T-helper 2 cell treated with Interferon-gamma antibody and Interleukin-4, amounts not matched to agents 5 μg/mL and 100 μg/mL, for 36 hours (primary cell): ENCODE results near the gene WASF2.

ENCODE experiments used
- DNase-seq: peaks from one replicate; pipeline ENCODE4 v3.0.0; 2021; ENCODE audit warnings: low spot score
- H3K27ac Mint-ChIP-seq: one replicate; pipeline ENCODE4 v1.8.0; 2021; ENCODE audit warnings: mild to moderate bottlenecking, mixed read lengths
- H3K27me3 Mint-ChIP-seq: one replicate; pipeline ENCODE4 v1.8.0; 2021; ENCODE audit warnings: low read depth, mixed read lengths
- H3K36me3 Mint-ChIP-seq: one replicate; pipeline ENCODE4 v1.8.0; 2021; ENCODE audit warnings: low read depth, mixed read lengths
- H3K4me1 Mint-ChIP-seq: one replicate; pipeline ENCODE4 v1.8.0; 2021; ENCODE audit warnings: low read depth, mixed read lengths
- H3K4me3 Mint-ChIP-seq: one replicate; pipeline ENCODE4 v1.8.0; 2022; ENCODE audit warnings: mild to moderate bottlenecking, moderate library complexity, mixed read lengths
- H3K9me3 Mint-ChIP-seq: one replicate; pipeline ENCODE4 v1.8.0; 2021; ENCODE audit warnings: mixed read lengths

WASF2 gene

DNA sequence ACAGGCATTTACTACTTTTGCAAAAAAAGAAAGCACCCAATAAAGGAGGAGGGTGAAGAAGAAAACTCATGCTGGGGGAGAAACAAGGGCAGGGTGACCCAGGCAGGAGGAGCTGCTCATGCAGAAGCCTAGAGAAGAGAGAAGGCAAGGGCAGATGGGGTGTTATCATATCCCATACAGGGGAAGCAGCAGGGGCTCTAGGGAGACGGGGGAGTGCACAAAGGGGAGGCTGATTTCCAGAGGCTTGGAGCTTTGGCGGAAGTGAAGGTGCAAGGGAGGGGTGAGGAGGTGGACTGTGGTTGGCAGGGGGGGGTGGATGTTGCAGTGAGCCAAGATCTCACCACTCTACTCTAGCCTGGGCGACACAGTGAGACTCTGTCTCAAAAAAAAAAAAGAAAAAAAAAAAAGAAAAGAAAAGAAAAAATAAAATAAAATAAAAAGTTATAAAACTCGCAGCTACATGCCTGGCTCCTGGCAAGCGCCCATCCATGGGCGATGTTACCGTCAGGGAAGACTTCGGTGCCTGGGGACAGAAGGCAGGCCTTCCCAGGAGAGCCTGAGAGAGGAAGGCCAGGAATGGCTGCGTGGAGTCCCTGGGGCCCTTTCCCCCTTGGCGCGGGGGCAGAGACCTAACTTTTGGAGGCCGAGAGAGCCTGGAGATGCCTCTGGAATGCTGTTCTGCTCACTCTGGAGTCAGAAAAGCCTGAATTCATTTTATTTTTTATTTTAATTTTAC is 112.0 kb downstream of the WASF2 start:
- no peak overlapping the region for H3K4me3 Mint-ChIP-seq

DNA sequence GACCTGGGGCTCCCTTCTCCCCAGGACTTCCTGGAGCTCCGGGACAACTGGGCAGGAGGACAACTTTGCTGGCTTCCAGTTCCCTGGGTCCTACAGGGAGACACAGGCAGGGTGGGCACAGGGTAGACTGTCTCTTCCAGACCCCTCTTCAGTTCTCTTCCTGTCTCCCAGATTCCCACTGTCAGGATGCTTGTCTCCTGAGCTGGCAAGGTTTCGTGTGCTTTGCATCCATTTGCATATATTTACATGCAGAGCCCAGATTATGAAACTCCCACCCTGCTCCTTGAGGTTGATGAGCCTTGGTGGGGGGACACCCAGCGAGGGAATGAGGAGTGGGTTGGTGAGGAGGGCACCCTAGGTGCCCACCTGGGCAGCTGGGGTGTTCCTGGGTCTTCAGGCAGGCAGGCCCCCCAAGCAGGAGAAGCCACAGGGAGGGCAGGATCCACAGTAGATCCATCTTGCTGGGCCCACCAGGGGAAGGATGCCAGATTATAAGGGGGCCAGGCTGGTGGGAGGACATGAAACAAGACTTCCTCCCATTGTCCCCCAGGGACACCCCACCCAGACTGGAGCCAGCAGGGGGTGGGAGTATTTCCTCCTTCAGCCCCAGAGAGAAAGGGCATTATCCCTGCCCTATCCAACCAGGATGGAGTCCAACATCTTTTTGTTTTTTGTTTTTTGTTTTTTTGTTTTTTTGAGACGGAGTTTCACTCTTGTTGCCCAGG is 115.4 kb downstream of the WASF2 start, which contains the start of gene FCN3:
FCN3 (minus strand) TSS at position 463 of the 725 bp plus-strand sequence; CDS start at position 457, 6 bp downstream.
- Mint-ChIP-seq H3K36me3 (no peaks in the 10 kb centered on the region), H3K27ac (no peak within 1 kb of the TSS), H3K9me3 (no peaks in the 10 kb centered on the region), H3K4me1 (peaks cover 4% of the 10 kb centered on the region), H3K27me3 (no peaks in the 10 kb centered on the region), H3K4me3 (no peak within 1 kb of the TSS)
- no peak for DNase-seq

More for the DNA sequence above, 112.0 kb downstream of the WASF2 start:
- H3K27me3 Mint-ChIP-seq, result peaks cover 8% of the 10 kb centered on the region
- no peak for DNase-seq
- no peaks in the 10 kb centered on the region for H3K9me3 Mint-ChIP-seq
- no peaks in the 10 kb centered on the region for H3K4me1 Mint-ChIP-seq
- no peak overlapping the region for H3K27ac Mint-ChIP-seq
- H3K36me3 Mint-ChIP-seq, result no peaks in the 10 kb centered on the region

DNA sequence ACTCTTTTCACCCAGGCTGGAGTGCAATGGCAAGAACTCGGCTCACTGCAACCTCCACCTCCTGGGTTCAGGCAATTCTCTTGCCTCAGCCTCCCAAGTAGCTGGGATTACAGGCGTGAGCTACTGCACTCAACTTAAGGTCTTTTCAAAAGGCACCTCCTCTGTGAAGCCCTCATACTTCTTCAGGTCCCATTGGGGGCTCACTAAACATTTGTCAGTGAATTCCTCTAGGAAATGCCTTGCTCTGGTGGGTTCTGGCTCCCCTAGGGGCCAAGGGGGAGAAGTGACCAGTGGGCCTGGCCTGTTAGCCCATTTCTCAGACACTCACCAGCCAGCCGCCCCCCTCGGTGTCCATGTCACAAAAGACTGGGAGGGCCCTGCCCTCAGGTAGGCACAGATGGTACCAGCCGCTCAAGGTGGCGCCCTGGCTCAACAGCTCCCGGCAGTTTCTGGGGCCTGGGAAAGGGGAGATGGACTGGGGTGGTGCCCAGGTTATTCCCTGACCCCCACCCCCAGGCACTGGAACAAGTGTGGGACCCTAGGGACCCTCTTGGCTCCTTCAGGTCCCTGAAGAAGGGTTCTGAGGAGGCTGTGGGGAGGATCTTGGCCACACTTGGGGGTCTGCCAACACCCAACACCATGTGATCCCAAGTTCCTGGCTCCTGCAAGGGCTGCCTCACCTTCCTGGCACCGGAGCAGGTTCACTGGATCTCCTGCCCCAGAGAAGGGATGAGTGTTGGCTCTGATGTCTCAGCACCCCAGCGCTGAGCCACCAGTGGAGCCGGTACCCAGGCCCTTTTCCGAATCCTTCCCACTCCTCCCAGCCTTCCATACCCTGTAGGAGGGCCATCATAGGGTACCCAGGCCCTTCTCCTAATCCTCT is 116.9 kb downstream of the WASF2 start:
- Mint-ChIP-seq H3K36me3 (no peaks in the 10 kb centered on the region), H3K4me3 (no peak overlapping the region), H3K27ac (no peak overlapping the region), H3K4me1 (peaks cover 8% of the 10 kb centered on the region), H3K9me3 (no peaks in the 10 kb centered on the region), H3K27me3 (no peaks in the 10 kb centered on the region)
- no peak for DNase-seq

DNA sequence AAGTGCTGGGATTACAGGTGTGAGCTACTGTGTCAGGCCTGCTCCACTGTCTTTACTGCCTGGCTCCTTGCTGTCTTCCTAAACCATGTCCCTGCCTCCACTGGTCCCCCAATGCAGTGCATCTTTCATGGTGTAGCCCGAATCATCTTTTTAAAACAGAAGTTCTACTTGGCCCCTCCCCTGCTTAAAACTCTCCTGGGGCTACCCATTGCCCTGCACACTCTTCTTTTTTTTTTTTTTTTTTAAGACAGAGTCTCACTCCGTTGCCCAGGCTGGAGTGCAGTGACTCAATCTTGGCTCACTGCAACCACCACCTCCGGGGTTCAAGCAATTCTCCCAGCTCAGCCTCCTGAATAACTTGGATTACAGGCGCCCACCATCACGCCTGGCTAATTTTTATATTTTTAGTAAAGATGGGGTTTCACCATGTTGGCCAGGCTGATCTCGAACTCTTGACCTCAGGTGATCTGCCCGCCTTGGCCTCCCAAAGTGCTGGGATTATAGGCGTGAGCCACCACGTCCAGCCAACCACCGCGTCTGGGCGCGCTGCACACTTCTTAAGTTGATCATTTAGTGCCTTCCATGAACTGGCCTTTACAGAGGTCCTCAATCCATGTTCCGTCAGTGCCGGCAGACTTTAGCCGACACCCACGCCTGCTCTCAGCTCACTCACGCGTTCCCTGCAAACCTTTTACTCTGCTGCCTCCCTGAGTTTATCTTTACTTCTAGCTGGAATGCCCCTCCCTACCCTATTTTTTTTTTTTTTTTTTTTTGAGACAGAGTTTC is 117.8 kb downstream of the WASF2 start:
- DNase-seq, result no peak
- no peaks in the 10 kb centered on the region for H3K9me3 Mint-ChIP-seq
- H3K27ac Mint-ChIP-seq, result no peak overlapping the region
- H3K4me3 Mint-ChIP-seq, result no peak overlapping the region
- peaks cover 13% of the 10 kb centered on the region for H3K4me1 Mint-ChIP-seq
- no peaks in the 10 kb centered on the region for H3K36me3 Mint-ChIP-seq
- no peaks in the 10 kb centered on the region for H3K27me3 Mint-ChIP-seq

DNA sequence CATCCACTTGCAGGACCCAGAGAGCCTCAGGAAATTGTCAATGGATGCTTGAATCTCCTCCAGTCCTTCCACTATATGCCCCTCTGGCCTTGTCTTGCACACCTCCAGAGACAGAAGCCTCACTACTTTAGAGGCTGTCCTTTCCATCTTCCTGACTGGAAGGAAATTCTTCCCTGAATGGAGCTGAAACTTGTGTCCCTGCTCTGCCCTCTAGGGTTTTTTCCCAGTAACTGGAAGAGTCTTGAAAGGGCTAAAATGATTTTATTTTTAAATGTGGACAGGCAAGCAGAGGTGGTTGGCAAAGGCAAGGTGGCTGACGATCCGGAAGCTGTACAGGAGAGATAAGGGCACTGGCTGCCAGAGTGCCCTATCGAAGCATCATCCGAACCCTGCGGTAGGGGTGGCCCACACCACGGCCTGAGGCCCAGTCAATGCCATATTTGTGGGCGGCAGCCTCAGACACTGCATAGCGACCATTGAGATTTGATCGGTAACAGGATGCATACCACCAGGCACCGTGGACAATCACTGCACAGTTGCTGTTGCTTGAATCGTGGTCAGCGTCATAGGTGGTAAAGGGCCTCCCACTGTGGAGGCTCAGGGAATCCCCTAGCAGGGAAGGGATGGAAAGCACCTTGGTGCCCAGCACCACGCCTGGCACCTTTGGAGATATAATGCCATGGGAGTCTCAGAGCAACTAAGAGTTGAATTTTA is 120.9 kb downstream of the WASF2 start:
- no peak for DNase-seq
- no peaks in the 10 kb centered on the region for H3K27me3 Mint-ChIP-seq
- no peaks in the 10 kb centered on the region for H3K9me3 Mint-ChIP-seq
- H3K4me3 Mint-ChIP-seq, result no peak overlapping the region
- H3K4me1 Mint-ChIP-seq, result peaks cover 28% of the 10 kb centered on the region
- H3K27ac Mint-ChIP-seq, result no peak overlapping the region
- H3K36me3 Mint-ChIP-seq, result no peaks in the 10 kb centered on the region

DNA sequence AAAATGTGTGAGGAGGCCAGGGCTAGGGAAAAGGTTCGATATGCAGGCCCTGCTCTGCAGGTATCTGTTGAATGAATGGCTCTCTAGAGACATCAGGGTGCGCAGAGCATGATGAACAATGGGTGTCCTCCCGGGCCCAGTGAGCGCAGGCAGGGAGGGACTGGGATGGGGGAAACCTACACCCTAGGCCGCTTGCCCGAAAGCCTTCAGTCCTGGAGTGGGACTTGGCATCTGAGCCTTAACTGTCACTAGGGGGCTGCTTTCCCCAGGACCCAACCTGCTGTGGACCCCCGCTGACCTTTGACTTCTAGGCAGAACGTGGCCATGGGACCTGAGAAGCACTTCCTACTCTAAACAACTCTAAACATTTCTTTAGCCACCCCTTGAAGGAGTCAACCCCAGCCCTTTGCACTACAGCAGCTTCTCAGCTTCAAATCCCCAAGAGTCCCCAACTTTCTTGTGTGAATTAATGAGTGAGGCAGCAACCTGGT is 122.8 kb downstream of the WASF2 start:
- H3K4me1 Mint-ChIP-seq, result peaks cover 28% of the 10 kb centered on the region
- H3K9me3 Mint-ChIP-seq, result no peaks in the 10 kb centered on the region
- H3K27me3 Mint-ChIP-seq, result no peaks in the 10 kb centered on the region

DNA sequence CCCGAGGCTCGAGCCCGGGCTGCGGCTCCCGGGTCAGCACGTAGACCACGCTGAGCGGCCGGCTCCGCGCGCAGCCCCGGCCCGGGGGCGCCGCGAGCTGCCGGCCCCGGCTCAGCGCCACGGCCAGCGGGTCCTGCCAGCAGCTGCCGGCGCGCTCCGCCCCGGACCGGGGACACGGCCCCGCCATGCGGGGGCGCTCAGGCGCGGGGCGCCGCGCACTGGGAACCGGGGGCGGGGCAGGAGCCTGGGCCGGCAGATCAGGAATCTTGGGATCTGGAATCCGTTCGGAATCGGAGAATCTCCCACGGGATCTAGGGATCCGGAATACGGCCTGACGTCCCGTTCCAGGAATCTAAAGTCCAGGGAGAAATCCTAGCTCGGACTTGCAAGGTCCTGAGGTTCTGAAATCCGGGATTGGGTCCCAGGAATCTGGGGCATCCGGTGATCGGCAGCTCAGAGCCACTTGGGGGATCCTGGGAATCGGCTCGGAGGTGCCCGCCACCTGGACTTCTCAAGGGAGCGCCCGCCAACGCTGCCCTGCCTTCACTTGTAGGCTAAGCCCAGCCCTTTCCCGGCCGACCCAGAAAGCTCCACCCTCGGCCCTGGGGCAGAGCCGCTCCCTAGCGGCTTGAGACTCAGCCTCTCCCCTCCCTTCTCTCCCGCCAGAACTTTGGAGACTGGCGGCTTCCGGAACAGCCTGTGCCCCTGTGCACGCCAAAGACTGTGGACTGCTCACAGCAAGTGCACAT is 123.4 kb downstream of the WASF2 start, which contains the start of gene MAP3K6:
MAP3K6 (minus strand) TSS at position 551 of the 749 bp plus-strand sequence; CDS start at position 187, 364 bp downstream.
- peak within 1 kb of the TSS; percentile 90 for H3K27ac Mint-ChIP-seq
- H3K27me3 Mint-ChIP-seq, result no peaks in the 10 kb centered on the region
- H3K9me3 Mint-ChIP-seq, result no peaks in the 10 kb centered on the region
- H3K4me1 Mint-ChIP-seq, result peaks cover 28% of the 10 kb centered on the region
- peak within 1 kb of the TSS; percentile 94 for H3K4me3 Mint-ChIP-seq
- peak; percentile 57 for DNase-seq
- H3K36me3 Mint-ChIP-seq, result no peaks in the 10 kb centered on the region

More for the DNA sequence above, 122.8 kb downstream of the WASF2 start:
- Mint-ChIP-seq H3K36me3 (no peaks in the 10 kb centered on the region), H3K27ac (peak overlapping the region; percentile 78), H3K4me3 (peak overlapping the region; percentile 80)
- DNase-seq, result no peak

DNA sequence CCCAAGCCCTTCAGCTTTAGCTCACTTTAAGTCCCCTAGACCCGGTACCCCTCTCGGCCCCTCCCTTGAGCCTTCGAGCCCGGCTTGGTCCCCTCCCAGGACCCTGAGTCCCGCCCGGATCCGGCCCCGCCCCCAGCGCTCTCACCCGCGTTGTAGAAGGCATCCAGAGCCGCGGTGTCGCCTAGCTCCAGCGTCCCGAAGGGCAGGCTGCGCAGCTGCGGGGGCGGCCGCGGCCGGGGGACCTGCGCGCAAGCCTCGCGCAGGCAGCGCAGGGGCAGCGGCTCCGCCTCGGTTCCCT is 123.9 kb downstream of the WASF2 start:
- peak; percentile 85 for DNase-seq
- H3K4me1 Mint-ChIP-seq, result peaks cover 28% of the 10 kb centered on the region
- peak overlapping the region; percentile 90 for H3K27ac Mint-ChIP-seq
- no peaks in the 10 kb centered on the region for H3K36me3 Mint-ChIP-seq
- no peaks in the 10 kb centered on the region for H3K9me3 Mint-ChIP-seq
- no peaks in the 10 kb centered on the region for H3K27me3 Mint-ChIP-seq
- peak overlapping the region; percentile 94 for H3K4me3 Mint-ChIP-seq

DNA sequence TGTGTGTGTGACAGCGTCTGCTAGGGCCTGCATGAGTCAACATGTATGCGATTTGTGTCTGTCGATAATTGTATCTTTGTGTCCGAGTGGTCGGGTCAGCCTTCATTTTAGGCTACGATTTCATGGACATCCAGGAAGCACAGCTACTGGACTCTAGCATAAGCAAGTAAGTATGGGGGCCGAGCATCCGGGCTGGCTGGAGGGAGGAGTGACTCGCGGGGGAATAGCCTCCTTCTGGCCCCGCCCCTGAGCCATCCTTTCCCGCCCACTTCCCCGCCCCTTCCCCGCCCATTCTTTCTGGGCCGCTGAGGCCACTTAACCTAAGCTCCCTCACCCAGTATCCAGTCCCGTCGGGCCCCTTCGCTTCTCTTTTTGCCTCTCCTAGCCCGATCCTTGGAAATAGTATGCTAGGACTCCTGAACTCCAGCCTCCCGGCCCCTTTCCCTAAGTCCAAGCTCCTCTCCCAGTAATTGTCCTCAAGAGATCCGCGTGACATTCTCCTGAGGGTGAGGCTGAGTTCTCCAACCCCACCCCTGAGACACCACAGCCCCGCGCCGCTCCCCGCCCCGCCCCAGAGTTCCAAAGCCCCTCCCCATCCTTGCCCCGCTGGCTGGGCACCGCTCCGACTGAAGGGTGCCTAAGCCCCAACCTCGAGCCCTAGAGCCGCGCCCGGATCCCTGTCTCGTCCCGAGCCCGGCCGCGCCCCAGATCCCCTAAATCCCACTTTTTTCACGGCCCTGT is 124.4 kb downstream of the WASF2 start:
- peaks cover 28% of the 10 kb centered on the region for H3K4me1 Mint-ChIP-seq
- peak; percentile 63 for DNase-seq
- no peaks in the 10 kb centered on the region for H3K27me3 Mint-ChIP-seq
- peak overlapping the region; percentile 94 for H3K4me3 Mint-ChIP-seq
- no peaks in the 10 kb centered on the region for H3K36me3 Mint-ChIP-seq
- H3K27ac Mint-ChIP-seq, result peak overlapping the region; percentile 90
- H3K9me3 Mint-ChIP-seq, result no peaks in the 10 kb centered on the region

DNA sequence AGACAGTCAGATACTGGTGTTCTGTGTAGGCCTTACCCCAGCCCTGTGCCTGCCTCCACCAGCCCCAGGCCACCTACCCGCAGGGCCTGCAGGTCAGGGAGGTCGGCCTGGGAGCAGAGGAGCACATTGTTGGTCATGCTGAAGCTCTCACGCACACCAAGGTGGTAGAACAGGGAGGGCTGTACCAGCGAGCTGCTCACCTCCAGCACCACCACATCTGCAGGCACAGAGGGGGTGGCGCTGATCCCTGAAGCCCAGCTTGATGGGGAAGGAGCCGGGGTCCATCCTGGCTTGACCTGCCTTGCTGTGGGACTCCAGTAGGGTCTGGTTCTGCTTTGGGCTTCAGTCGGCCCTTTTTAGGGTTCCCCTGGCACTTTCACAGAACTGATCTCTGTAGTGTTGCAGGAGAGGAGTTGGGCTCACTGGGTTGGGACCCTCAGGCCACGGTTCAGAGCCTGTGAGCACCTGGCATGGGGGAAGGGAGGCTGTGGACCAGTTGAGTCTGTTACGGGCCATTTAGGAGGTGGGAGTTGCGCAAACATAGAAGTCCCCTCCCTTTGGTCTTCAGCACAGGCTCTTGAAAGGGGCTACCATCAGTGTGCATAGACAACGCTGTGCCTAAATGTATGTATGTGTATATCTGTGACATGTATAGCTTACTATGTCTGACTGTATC is 125.1 kb downstream of the WASF2 start:
- H3K27me3 Mint-ChIP-seq, result no peaks in the 10 kb centered on the region
- H3K4me1 Mint-ChIP-seq, result peaks cover 33% of the 10 kb centered on the region
- no peaks in the 10 kb centered on the region for H3K36me3 Mint-ChIP-seq
- H3K27ac Mint-ChIP-seq, result peak overlapping the region; percentile 90
- no peaks in the 10 kb centered on the region for H3K9me3 Mint-ChIP-seq
- peak overlapping the region; percentile 94 for H3K4me3 Mint-ChIP-seq
- DNase-seq, result no peak
